Breast epithelium (tissue), 4 donors: ENCODE measurements around the gene RBM48. TPM values are rescaled to one million over a fixed set of nuclear protein-coding genes. Genes with fewer than 3 reads are reported as not detected.
"Not testable (repeated sequence)": the region's sequence is repeated elsewhere in the genome, so short reads cannot be mapped to it uniquely, and the experiment has no call there.

Experiments used
- DNase-seq, 2 donors: peaks; one replicate each; pipeline ENCODE4 v3.0.0-alpha.2; 2019; ENCODE audit warnings: low spot score in 2 of 2
- H3K27ac ChIP-seq, 2 donors: fragments of 200-600 bp; sonication (generic) in 1 of 2; one replicate each; pipeline ENCODE4 v1.5.1; 2016 to 2019; ENCODE audit warnings: mild to moderate bottlenecking in 1 of 2
- H3K27me3 ChIP-seq, 2 donors: fragments of 200-600 bp; sonication (generic) in 1 of 2; one replicate each; pipeline versions ENCODE4 v1.5.1 to v1.6.0; 2017 to 2019; ENCODE audit warnings: control low read depth in 1 of 2, mild to moderate bottlenecking in 1 of 2
- H3K36me3 ChIP-seq: fragments of 200-600 bp; one replicate; pipeline ENCODE4 v1.5.1; 2019
- H3K4me1 ChIP-seq, 2 donors: fragments of 200-600 bp; sonication (generic); one replicate each; pipeline ENCODE4 v1.5.1; 2016 to 2019; ENCODE audit warnings: control low read depth in 1 of 2
- H3K4me3 ChIP-seq, 3 donors: fragments of 200-600 bp; sonication (generic); 1 replicate in 2 of 3; 2 replicates in 1 of 3; pipeline ENCODE4 v1.5.1; 2016 to 2019; ENCODE audit warnings: mild to moderate bottlenecking in 3 of 3, moderate library complexity in 2 of 3
- H3K9me3 ChIP-seq, 2 donors: fragments of 200-600 bp; sonication (generic) in 1 of 2; one replicate each; pipeline ENCODE4 v1.5.1; 2016 to 2019; ENCODE audit warnings: control low read depth in 1 of 2
- POLR2A ChIP-seq: fragments of 450-650 bp; IDR thresholded peaks from one replicate; pipeline ENCODE4 v1.6.1; 2016; ENCODE audit warnings: antibody characterized with exemption, mild to moderate bottlenecking, moderate library complexity
- POLR2AphosphoS5 ChIP-seq, 3 donors: sonication (generic); formaldehyde crosslinking; IDR thresholded peaks; one replicate each; pipeline ENCODE4 v1.6.1; 2017; ENCODE audit warnings: antibody characterized with exemption in 3 of 3
- intact Hi-C: fragments of 100-400 bp; cut with DNase I; formaldehyde crosslinking; loops from one replicate; pipeline ENCODE4 v1.15.1; 2023; ENCODE audit warnings: low total_unique reads
- total RNA-seq, 3 donors: library from RNA; depleted of rRNA; stranded (reverse); fragments of >200 nt; gene quantifications; one replicate each; pipeline ENCODE4 v1.1.0, GENCODE V29; 2016
- TF ChIP-seq, protein P1 (sequence below), 3 donors: fragments of 450-650 bp; IDR thresholded peaks; one replicate each; pipeline ENCODE4 v1.5.1; 2016 to 2017; ENCODE audit warnings: antibody characterized with exemption in 3 of 3, mild to moderate bottlenecking in 3 of 3, moderate library complexity in 3 of 3

RBM48 gene
- 10 to 100 TPM; 10.8 to 18.7 (median 12.0) TPM for total RNA-seq

- TF ChIP-seq POLR2A: peak; percentile 41
- peak; percentile 82 to 94 (median 93) for TF ChIP-seq POLR2AphosphoS5 (IDR thresholded peaks at IDR 0.05)
- TF ChIP-seq, protein P1, sequence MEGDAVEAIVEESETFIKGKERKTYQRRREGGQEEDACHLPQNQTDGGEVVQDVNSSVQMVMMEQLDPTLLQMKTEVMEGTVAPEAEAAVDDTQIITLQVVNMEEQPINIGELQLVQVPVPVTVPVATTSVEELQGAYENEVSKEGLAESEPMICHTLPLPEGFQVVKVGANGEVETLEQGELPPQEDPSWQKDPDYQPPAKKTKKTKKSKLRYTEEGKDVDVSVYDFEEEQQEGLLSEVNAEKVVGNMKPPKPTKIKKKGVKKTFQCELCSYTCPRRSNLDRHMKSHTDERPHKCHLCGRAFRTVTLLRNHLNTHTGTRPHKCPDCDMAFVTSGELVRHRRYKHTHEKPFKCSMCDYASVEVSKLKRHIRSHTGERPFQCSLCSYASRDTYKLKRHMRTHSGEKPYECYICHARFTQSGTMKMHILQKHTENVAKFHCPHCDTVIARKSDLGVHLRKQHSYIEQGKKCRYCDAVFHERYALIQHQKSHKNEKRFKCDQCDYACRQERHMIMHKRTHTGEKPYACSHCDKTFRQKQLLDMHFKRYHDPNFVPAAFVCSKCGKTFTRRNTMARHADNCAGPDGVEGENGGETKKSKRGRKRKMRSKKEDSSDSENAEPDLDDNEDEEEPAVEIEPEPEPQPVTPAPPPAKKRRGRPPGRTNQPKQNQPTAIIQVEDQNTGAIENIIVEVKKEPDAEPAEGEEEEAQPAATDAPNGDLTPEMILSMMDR (IDR thresholded peaks at IDR 0.05): no peak
- Histone ChIP-seq H3K36me3 (no peaks in the 10 kb centered on the region), H3K4me3 (peak within 1 kb of the TSS; percentile 67 to 95 (median 87)), H3K4me1 (peaks cover 0 to 10% of the 10 kb centered on the region in 2 donors), H3K27me3 (no peaks in the 10 kb centered on the region), H3K9me3 (no peaks in the 10 kb centered on the region), H3K27ac (peak within 1 kb of the TSS; percentile 93 to 95)
- intact Hi-C loops: no loop called here
- peak; percentile 95 to 97 for DNase-seq
Observed at GRCh38 chr7:92528188-92528957, at the start of gene RBM48, which contains the start of gene PEX1. Gene RBM48, plus strand, starts transcription at chr7:92528795. Its CDS starts 19 bp downstream, at chr7:92528814. Gene PEX1, minus strand, starts transcription at chr7:92528520. Its CDS starts 85 bp downstream, at chr7:92528435.

DNA sequence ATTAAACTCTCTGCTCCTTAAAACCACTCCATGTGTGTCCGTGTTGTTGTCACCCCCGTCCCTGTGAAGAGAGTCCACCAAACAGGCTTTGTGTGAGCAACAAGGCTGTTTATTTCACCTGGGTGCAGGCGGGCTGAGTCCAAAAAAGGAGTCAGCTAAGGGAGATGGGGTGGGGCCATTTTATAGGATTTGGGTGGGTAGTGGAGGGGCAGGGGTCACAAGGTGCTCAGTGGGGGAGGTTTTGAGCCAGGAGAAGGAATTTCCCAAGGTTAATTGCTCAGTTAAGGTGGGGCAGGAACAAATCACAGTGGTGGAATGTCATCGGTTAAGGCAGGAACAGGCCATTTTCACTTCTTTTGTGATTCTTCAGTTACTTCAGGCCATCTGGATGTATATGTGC, 49.4 kb upstream of the RBM48 start:
- H3K27ac ChIP-seq, H3K9me3 ChIP-seq, H3K4me3 ChIP-seq, H3K27me3 ChIP-seq, H3K36me3 ChIP-seq, H3K4me1 ChIP-seq, intact Hi-C loops, DNase-seq: not testable (repeated sequence)

DNA sequence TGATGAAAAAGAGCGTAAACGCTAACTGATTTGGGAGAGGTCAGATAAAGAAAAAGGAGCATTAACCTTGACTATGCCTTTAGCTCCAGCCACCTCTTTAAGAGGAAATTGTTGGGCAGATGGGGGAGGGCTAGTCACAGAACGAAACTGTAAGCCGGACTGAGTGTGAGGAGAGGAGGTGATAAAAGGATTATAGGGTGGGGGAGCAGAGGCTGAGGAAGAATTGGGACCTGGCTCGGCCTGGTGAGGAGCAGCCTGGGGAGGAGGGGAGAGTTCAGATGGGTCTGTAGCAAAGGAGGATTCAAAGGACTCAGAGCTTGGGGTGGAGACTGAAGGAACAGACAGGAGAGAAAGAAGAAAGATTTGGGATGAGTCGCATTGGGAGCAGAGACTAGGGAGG, 45.0 kb upstream of the RBM48 start:
- intact Hi-C loops, H3K4me3 ChIP-seq, DNase-seq, H3K27me3 ChIP-seq, H3K36me3 ChIP-seq, H3K27ac ChIP-seq, H3K9me3 ChIP-seq, H3K4me1 ChIP-seq: not testable (repeated sequence)

DNA sequence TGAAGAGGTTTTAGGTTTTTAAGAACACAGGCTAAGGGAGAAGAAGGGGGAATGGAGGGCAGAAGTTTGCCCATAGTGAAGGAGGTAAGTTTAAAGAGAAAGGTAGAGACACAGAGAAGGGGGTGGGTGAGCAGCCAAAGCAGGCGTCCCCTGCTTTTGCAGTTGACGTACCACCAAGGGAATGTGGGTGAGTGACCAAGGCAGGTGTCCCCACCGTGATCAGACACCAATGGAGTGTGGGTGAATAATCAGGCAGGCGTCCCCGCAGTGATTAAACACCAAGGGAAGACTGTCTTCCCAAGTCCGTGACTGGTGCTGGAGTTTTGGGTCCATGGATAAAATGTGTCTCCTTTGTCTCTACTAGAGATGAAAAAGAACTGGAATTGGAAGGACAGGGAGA, 44.4 kb upstream of the RBM48 start:
- H3K4me3 ChIP-seq, H3K27me3 ChIP-seq, DNase-seq, H3K27ac ChIP-seq, H3K9me3 ChIP-seq, intact Hi-C loops, H3K4me1 ChIP-seq, H3K36me3 ChIP-seq: not testable (repeated sequence)

GRCh38 chr7:92485267-92485892, 43.2 kb upstream of the RBM48 start:
- Histone ChIP-seq H3K4me3 (no peak overlapping the region), H3K4me1 (no peaks in the 10 kb centered on the region), H3K27me3 (no peaks in the 10 kb centered on the region), H3K27ac (no peak overlapping the region), H3K36me3 (peaks cover 8% of the 10 kb centered on the region), H3K9me3 (no peaks in the 10 kb centered on the region)
- intact Hi-C loops: no loop called here
- no peak for TF ChIP-seq POLR2A
- TF ChIP-seq POLR2AphosphoS5 (IDR thresholded peaks at IDR 0.05): no peak
- TF ChIP-seq, protein P1 (IDR thresholded peaks at IDR 0.05): no peak
- DNase-seq: no peak

- intact Hi-C loops: no loop called here
- no peaks in the 10 kb centered on the region for H3K4me1 ChIP-seq
- no peaks in the 10 kb centered on the region for H3K9me3 ChIP-seq
- no peak for TF ChIP-seq POLR2AphosphoS5 (IDR thresholded peaks at IDR 0.05)
- TF ChIP-seq, protein P1 (IDR thresholded peaks at IDR 0.05): no peak
- no peak for TF ChIP-seq POLR2A
- H3K4me3 ChIP-seq: no peak overlapping the region
- no peak overlapping the region for H3K27ac ChIP-seq
- H3K27me3 ChIP-seq: no peaks in the 10 kb centered on the region
- DNase-seq: no peak
- peaks cover 8% of the 10 kb centered on the region for H3K36me3 ChIP-seq
Observed at GRCh38 chr7:92485974-92486373, 42.6 kb upstream of the RBM48 start.
